Measurements from ENCODE around the gene ATOH1.

The ATOH1 gene

DNA sequence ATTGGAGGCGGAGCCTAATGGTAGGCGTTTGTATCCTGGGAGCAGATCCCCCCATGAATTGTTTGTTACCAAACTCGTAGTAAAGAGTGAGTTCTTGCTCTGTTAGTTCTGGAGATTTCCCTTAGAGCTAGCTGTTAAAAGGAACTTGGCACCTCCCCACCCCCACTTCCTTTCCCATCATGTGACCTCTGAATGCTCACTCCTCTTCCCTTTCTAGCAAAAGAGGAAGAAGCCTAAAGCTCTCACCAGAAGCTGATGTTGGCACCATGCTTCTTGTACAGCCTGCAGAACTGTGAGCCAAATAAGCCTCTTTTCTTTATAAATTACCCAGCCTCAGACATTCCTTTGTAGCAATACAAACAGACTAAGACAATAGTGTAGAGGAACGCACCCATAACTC lies 13.8 kb upstream of the ATOH1 start:
- no peak overlapping the region for H3K4me3 ChIP-seq (replicated peaks; ENCODE audit: low read depth, low read length)
- no peak for DNase-seq (ENCODE audit: extremely low read depth, low read depth)
- TF ChIP-seq, protein P1, sequence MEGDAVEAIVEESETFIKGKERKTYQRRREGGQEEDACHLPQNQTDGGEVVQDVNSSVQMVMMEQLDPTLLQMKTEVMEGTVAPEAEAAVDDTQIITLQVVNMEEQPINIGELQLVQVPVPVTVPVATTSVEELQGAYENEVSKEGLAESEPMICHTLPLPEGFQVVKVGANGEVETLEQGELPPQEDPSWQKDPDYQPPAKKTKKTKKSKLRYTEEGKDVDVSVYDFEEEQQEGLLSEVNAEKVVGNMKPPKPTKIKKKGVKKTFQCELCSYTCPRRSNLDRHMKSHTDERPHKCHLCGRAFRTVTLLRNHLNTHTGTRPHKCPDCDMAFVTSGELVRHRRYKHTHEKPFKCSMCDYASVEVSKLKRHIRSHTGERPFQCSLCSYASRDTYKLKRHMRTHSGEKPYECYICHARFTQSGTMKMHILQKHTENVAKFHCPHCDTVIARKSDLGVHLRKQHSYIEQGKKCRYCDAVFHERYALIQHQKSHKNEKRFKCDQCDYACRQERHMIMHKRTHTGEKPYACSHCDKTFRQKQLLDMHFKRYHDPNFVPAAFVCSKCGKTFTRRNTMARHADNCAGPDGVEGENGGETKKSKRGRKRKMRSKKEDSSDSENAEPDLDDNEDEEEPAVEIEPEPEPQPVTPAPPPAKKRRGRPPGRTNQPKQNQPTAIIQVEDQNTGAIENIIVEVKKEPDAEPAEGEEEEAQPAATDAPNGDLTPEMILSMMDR (IDR thresholded peaks at IDR 0.05; ENCODE audit: low read depth, low read length, missing control alignments): no peak

DNA sequence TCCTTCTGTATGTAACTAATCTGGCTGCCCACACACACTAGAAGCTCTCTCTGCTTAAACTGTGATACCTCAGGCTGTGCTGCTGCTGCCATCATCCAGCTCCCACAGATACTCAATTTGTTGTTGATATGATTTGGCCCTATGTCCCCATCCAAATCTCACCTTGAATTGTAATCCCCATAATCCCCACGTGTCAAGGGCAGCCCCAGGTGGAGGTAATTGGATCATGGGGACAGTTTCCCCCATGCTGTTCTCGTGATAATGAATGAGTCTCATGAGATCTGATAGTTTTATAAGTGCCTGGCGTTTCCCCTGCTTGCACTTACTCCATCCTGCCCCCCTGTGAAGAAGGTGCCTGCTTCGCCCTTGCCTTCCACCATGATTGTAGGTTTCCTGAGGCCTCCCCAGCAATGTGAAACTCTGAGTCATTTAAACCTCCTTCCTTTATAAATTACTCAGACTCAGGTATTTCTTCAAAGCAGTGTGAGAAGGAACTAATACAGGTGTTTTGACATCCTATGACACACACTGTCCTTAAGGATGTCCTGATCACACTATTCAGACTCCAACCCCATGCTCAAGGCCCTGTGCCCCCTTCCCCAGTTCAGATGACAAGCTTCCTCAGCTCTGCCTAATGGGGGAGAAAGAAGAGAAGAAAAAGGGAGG lies 2.9 kb upstream of the ATOH1 start:
- H3K4me3 ChIP-seq (replicated peaks; ENCODE audit: low read depth, low read length): no peak overlapping the region
- TF ChIP-seq, protein P1 (IDR thresholded peaks at IDR 0.05; ENCODE audit: low read depth, low read length, missing control alignments): no peak
- DNase-seq (ENCODE audit: extremely low read depth, low read depth): no peak

DNA sequence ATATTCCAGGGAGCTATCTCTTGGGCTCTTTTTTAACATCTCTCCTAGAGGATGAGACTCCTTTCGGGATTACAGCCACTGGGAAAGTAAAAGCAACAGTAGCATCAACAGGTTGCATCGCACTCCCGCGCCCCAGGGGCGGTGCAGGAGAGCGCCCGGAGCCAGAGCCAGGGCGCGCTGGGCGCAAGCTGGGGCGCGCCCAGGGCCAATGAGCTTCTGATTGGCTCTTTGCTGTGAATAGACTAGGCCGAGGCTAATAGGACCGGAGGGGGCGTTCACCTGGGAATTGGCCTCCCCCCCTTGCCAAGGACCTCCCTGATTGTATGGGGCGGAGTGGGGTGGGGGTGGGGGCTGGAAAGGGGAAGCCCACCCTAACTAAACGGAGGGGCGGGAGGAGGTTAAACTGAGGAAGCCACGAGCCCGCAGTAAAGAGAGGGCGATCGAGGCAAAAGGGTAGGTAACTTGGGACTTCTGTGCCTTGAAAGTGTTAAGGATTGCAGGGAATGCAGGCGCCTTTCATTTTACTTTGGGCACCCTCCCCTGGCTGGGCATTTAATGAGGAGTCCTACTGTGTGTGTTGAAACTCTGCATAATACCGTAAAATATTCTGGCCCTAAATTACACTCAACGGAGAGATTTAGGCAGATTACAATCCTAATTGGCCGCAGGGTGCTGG lies 1.1 kb upstream of the ATOH1 start:
- TF ChIP-seq, protein P1 (IDR thresholded peaks at IDR 0.05; ENCODE audit: low read depth, low read length, missing control alignments): no peak
- no peak for DNase-seq (ENCODE audit: extremely low read depth, low read depth)
- no peak overlapping the region for H3K4me3 ChIP-seq (replicated peaks; ENCODE audit: low read depth, low read length)

DNA sequence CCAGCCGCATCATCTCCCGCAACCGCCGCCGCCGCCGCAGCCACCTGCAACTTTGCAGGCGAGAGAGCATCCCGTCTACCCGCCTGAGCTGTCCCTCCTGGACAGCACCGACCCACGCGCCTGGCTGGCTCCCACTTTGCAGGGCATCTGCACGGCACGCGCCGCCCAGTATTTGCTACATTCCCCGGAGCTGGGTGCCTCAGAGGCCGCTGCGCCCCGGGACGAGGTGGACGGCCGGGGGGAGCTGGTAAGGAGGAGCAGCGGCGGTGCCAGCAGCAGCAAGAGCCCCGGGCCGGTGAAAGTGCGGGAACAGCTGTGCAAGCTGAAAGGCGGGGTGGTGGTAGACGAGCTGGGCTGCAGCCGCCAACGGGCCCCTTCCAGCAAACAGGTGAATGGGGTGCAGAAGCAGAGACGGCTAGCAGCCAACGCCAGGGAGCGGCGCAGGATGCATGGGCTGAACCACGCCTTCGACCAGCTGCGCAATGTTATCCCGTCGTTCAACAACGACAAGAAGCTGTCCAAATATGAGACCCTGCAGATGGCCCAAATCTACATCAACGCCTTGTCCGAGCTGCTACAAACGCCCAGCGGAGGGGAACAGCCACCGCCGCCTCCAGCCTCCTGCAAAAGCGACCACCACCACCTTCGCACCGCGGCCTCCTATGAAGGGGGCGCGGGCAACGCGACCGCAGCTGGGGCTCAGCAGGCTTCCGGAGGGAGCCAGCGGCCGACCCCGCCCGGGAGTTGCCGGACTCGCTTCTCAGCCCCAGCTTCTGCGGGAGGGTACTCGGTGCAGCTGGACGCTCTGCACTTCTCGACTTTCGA lies 654 bp downstream of the ATOH1 start:
- TF ChIP-seq, protein P1 (IDR thresholded peaks at IDR 0.05; ENCODE audit: low read depth, low read length, missing control alignments): no peak

DNA sequence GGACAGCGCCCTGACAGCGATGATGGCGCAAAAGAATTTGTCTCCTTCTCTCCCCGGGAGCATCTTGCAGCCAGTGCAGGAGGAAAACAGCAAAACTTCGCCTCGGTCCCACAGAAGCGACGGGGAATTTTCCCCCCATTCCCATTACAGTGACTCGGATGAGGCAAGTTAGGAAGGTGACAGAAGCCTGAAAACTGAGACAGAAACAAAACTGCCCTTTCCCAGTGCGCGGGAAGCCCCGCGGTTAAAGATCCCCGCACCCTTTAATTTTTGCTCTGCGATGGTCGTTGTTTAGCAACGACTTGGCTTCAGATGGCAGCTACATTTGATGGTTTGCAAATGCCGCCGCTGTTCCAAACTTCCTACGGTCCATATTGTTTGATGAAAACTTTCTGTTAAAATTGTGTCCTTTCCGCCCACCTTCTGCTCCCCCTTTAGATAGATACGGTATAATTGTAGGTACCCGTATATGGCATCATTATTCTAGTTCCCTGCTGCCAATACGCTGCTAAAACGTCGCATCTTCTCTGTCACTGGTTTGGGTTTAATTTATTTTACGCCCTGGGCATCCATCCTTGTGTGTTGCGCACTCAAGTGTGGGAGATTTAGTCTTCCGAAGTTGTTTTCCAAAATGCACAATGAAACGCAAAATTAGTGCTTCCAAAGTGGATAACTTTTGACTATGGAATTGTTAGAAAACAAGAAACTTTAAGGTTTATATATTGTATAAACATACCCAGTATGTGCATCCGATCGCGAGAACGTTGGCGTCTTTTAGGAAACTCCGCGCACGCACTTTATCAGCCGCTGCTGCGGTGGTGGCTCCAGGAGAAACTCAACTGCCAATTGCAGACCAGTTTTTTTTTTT lies 1.5 kb downstream of the ATOH1 start:
- no peak for DNase-seq (ENCODE audit: extremely low read depth, low read depth)
- no peak overlapping the region for H3K4me3 ChIP-seq (replicated peaks; ENCODE audit: low read depth, low read length)
- TF ChIP-seq, protein P1 (IDR thresholded peaks at IDR 0.05; ENCODE audit: low read depth, low read length, missing control alignments): no peak

More for the DNA sequence above, 654 bp downstream of the ATOH1 start:
- no peak for DNase-seq (ENCODE audit: extremely low read depth, low read depth)
- H3K4me3 ChIP-seq (replicated peaks; ENCODE audit: low read depth, low read length): no peak overlapping the region

Measured in HFF-Myc (cell line).